CD4-positive, CD25-positive, alpha-beta regulatory T cell (primary cell): ENCODE measurements around the gene LIM2. TPM values are rescaled to one million over a fixed set of nuclear protein-coding genes. Genes with fewer than 3 reads are reported as not detected.

ENCODE experiments used
- ATAC-seq, 2 donors: fragments of 150-1000 bp; cut with Tn5 transposase; one replicate each; pipeline ENCODE4 v1.10.0; 2021; ENCODE audit warnings: low read depth in 2 of 2, moderate number of reproducible peaks in 2 of 2, moderate library complexity in 1 of 2
- DNase-seq, 3 donors: peaks; one replicate each; pipeline versions ENCODE4 v3.0.0 to v3.0.0-alpha.2; 2012 to 2022; ENCODE audit warnings: mixed read lengths in 1 of 3
- H3K27ac ChIP-seq: one replicate; pipeline ENCODE4 v1.7.0; 2013; ENCODE audit warnings: mild to moderate bottlenecking, low read length; ENCODE audit not compliant: insufficient read depth, poor library complexity, severe bottlenecking
- H3K27me3 ChIP-seq: one replicate; pipeline ENCODE4 v1.7.0; 2013; ENCODE audit warnings: low read length; ENCODE audit not compliant: control insufficient read depth, insufficient read depth
- H3K36me3 ChIP-seq: one replicate; pipeline ENCODE4 v1.7.0; 2013; ENCODE audit warnings: mild to moderate bottlenecking, low read length, moderate library complexity; ENCODE audit not compliant: control insufficient read depth, insufficient read depth
- H3K4me1 ChIP-seq: 2 replicates; pipeline ENCODE4 v1.7.0; 2013; ENCODE audit warnings: mild to moderate bottlenecking, low read length; ENCODE audit not compliant: insufficient read depth, control insufficient read depth, poor library complexity, severe bottlenecking
- H3K4me3 ChIP-seq: one replicate; pipeline ENCODE4 v1.7.0; 2013; ENCODE audit warnings: low read depth, mild to moderate bottlenecking, low read length, moderate library complexity
- H3K9me3 ChIP-seq, 2 experiments: 1 replicate in 1 of 2; 2 replicates in 1 of 2; pipeline ENCODE4 v1.7.0; 2013; ENCODE audit warnings: low read length in 2 of 2, mild to moderate bottlenecking in 1 of 2, moderate library complexity in 1 of 2; ENCODE audit not compliant: control insufficient read depth in 2 of 2
- H3K27ac Mint-ChIP-seq, 3 donors: one replicate each; pipeline ENCODE4 v1.8.0; 2020 to 2022; ENCODE audit warnings: mild to moderate bottlenecking in 3 of 3, mixed read lengths in 3 of 3, moderate library complexity in 2 of 3
- H3K27me3 Mint-ChIP-seq: one replicate; pipeline ENCODE4 v1.8.0; 2022; ENCODE audit warnings: mild to moderate bottlenecking, mixed read lengths
- H3K36me3 Mint-ChIP-seq: one replicate; pipeline ENCODE4 v1.8.0; 2020; ENCODE audit warnings: mixed read lengths
- H3K4me1 Mint-ChIP-seq, 4 donors: one replicate each; pipeline ENCODE4 v1.8.0; 2020 to 2022; ENCODE audit warnings: mixed read lengths in 4 of 4, mild to moderate bottlenecking in 1 of 4
- H3K4me3 Mint-ChIP-seq, 4 donors: one replicate each; pipeline ENCODE4 v1.8.0; 2020 to 2022; ENCODE audit warnings: mild to moderate bottlenecking in 4 of 4, mixed read lengths in 4 of 4, moderate library complexity in 3 of 4
- H3K9me3 Mint-ChIP-seq, 7 donors: one replicate each; pipeline ENCODE4 v1.8.0; 2020 to 2022; ENCODE audit warnings: mixed read lengths in 7 of 7, mild to moderate bottlenecking in 3 of 7, moderate library complexity in 2 of 7
- polyA plus RNA-seq, 4 donors: library from polyadenylated mRNA; unstranded; fragments of 300-500 nt; fragmentation: Illumina TruSeq; gene quantifications; one replicate each; pipeline ENCODE4 v1.2.3, GENCODE V29; 2021
- total RNA-seq: library from RNA; stranded (reverse); gene quantifications from one replicate; pipeline ENCODE4 v1.2.3, GENCODE V29; 2022

The LIM2 gene
- total and polyA plus RNA-seq, 5 donors from 2014 or later = not detected

- DNase-seq = no peak
- H3K9me3 Mint-ChIP-seq = peaks cover 0 to 3% (median 0%) of the 10 kb centered on the region in 7 donors
- H3K4me3 Mint-ChIP-seq = no peak overlapping the region
- no peak overlapping the region for H3K4me3 ChIP-seq
- ATAC-seq = no peak
- peaks cover 0 to 6% (median 2%) of the 10 kb centered on the region in 4 donors for H3K4me1 Mint-ChIP-seq
- peaks cover 12% of the 10 kb centered on the region for H3K36me3 Mint-ChIP-seq
- no peaks in the 10 kb centered on the region for H3K9me3 ChIP-seq
- no peaks in the 10 kb centered on the region for H3K36me3 ChIP-seq
- H3K27ac Mint-ChIP-seq = no peak overlapping the region
- no peak overlapping the region for H3K27ac ChIP-seq
- peaks cover 8% of the 10 kb centered on the region for H3K4me1 ChIP-seq
- peaks cover 37% of the 10 kb centered on the region for H3K27me3 Mint-ChIP-seq
- no peaks in the 10 kb centered on the region for H3K27me3 ChIP-seq
Observed at GRCh38 chr19:51333836-51334460, 53.8 kb downstream of the LIM2 start.

- no peak overlapping the region for H3K4me3 Mint-ChIP-seq
- Histone ChIP-seq H3K4me1 (peaks cover 14% of the 10 kb centered on the region), H3K4me3 (no peak overlapping the region), H3K27me3 (peaks cover 2% of the 10 kb centered on the region), H3K9me3 (no peaks in the 10 kb centered on the region), H3K36me3 (no peaks in the 10 kb centered on the region), H3K27ac (no peak overlapping the region)
- ATAC-seq (no peak), DNase-seq (no peak)
- peaks cover 50% of the 10 kb centered on the region for H3K27me3 Mint-ChIP-seq
- peak overlapping the region in 1 of 3 donors; percentile 1 for H3K27ac Mint-ChIP-seq
- peaks cover 0 to 6% (median 0%) of the 10 kb centered on the region in 7 donors for H3K9me3 Mint-ChIP-seq
- H3K36me3 Mint-ChIP-seq = peaks cover 12% of the 10 kb centered on the region
- peaks cover 0 to 9% (median 3%) of the 10 kb centered on the region in 4 donors for H3K4me1 Mint-ChIP-seq
Observed at GRCh38 chr19:51331716-51332115, 56.1 kb downstream of the LIM2 start.

DNA sequence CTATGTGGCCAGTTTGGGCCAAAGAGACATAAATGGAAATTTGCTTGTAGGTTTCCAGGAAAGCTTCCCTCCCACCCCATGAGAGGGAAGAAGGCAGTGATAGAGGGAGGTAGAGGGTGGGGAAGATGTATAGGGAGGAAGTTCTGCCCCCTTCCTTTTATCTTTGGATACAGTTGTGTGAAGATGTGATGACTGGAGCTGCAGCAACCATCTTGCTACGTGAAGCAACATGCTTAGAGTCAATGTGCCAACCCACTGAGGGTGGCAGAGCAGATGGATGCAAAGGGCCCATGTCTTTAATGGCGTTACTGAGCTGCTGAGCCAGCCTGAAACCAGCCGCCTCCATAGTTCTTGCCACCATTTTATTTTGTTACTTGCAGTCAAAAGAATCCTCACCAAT is 56.6 kb downstream of the LIM2 start:
- Mint-ChIP-seq H3K27ac (no peak overlapping the region), H3K4me1 (peaks cover 0 to 11% (median 3%) of the 10 kb centered on the region in 4 donors), H3K36me3 (peaks cover 12% of the 10 kb centered on the region), H3K9me3 (peaks cover 0 to 6% (median 0%) of the 10 kb centered on the region in 7 donors), H3K27me3 (peaks cover 52% of the 10 kb centered on the region), H3K4me3 (no peak overlapping the region)
- DNase-seq (no peak), ATAC-seq (no peak)
- no peaks in the 10 kb centered on the region for H3K36me3 ChIP-seq
- peaks cover 14% of the 10 kb centered on the region for H3K4me1 ChIP-seq
- H3K9me3 ChIP-seq = no peaks in the 10 kb centered on the region
- H3K27ac ChIP-seq = no peak overlapping the region
- H3K27me3 ChIP-seq = peaks cover 3% of the 10 kb centered on the region
- no peak overlapping the region for H3K4me3 ChIP-seq

DNA sequence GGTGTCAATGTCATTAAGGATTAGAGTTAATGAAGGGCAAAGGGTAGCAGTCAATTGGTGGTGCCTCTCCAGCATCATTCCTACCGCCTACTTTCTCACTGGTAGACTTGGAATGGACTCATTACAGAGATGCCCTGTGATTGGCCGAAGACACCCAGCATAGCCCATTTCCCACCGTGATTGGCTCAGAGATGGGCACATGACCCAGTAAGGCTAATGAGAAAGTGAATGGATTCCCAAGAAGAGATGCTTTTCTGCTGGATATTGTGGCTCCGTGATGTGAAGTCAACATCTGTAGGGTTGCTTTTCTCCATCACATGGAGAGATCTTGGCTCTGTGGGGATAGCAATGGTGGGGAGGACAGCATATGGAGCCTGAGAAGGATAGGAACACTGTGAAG is 57.4 kb downstream of the LIM2 start:
- H3K27ac Mint-ChIP-seq = no peak overlapping the region
- peaks cover 14% of the 10 kb centered on the region for H3K4me1 ChIP-seq
- peaks cover 57% of the 10 kb centered on the region for H3K27me3 Mint-ChIP-seq
- peaks cover 12% of the 10 kb centered on the region for H3K36me3 Mint-ChIP-seq
- no peak overlapping the region for H3K27ac ChIP-seq
- no peaks in the 10 kb centered on the region for H3K36me3 ChIP-seq
- ATAC-seq = no peak
- H3K4me3 Mint-ChIP-seq = no peak overlapping the region
- DNase-seq = no peak
- H3K9me3 ChIP-seq = no peaks in the 10 kb centered on the region
- H3K4me3 ChIP-seq = no peak overlapping the region
- H3K9me3 Mint-ChIP-seq = peaks cover 0 to 6% (median 0%) of the 10 kb centered on the region in 7 donors
- peaks cover 0 to 15% (median 3%) of the 10 kb centered on the region in 4 donors for H3K4me1 Mint-ChIP-seq
- H3K27me3 ChIP-seq = peaks cover 7% of the 10 kb centered on the region

Other genes starting within 250 kb of the LIM2 start
- gene SIGLEC7, start 245.7 kb downstream of the LIM2 start, total RNA-seq = not detected
- gene SIGLEC7, start 245.7 kb downstream of the LIM2 start, polyA plus RNA-seq = not detected
- 0.99 TPM for gene CD33, start 162.9 kb downstream of the LIM2 start, total RNA-seq
- gene CD33, start 162.9 kb downstream of the LIM2 start, polyA plus RNA-seq = 1 to 10 TPM in 1 of 4 donors, not detected in 3; 1.1 TPM
- gene SIGLECL1, start 136.9 kb downstream of the LIM2 start, total RNA-seq = not detected
- gene SIGLECL1, start 136.9 kb downstream of the LIM2 start, polyA plus RNA-seq = not detected
- gene IGLON5, start 76.3 kb downstream of the LIM2 start, total RNA-seq = not detected
- not detected for gene IGLON5, start 76.3 kb downstream of the LIM2 start, polyA plus RNA-seq
- gene VSIG10L, start 45.8 kb downstream of the LIM2 start, total RNA-seq = 0.27 TPM
- gene VSIG10L, start 45.8 kb downstream of the LIM2 start, polyA plus RNA-seq = under 1 TPM in 2 of 4 donors, not detected in 2; 0.15 to 0.37 TPM
- 41.7 TPM for gene ETFB, start 21.6 kb downstream of the LIM2 start, total RNA-seq
- 100 to 1,000 TPM in 1 of 4 donors, 10 to 100 TPM in 3; 68.8 to 113 (median 79.5) TPM for gene ETFB, start 21.6 kb downstream of the LIM2 start, polyA plus RNA-seq
- gene CLDND2, start 19.0 kb downstream of the LIM2 start, total RNA-seq = not detected
- under 1 TPM in 1 of 4 donors, not detected in 3; 0.41 TPM for gene CLDND2, start 19.0 kb downstream of the LIM2 start, polyA plus RNA-seq
- 1.8 TPM for gene NKG7, start 15.3 kb downstream of the LIM2 start, total RNA-seq
- 10 to 100 TPM in 1 of 4 donors, 1 to 10 TPM in 3; 2.7 to 12.2 (median 4.5) TPM for gene NKG7, start 15.3 kb downstream of the LIM2 start, polyA plus RNA-seq
- gene C19orf84, start 2.6 kb upstream of the LIM2 start, total RNA-seq = not detected
- not detected for gene C19orf84, start 2.6 kb upstream of the LIM2 start, polyA plus RNA-seq
- 0.25 TPM for gene SIGLEC10, start 29.7 kb upstream of the LIM2 start, total RNA-seq
- gene SIGLEC10, start 29.7 kb upstream of the LIM2 start, polyA plus RNA-seq = under 1 TPM in 3 of 4 donors, not detected in 1; 0.15 to 0.37 (median 0.30) TPM
- gene SIGLEC8, start 70.5 kb upstream of the LIM2 start, total RNA-seq = not detected
- not detected for gene SIGLEC8, start 70.5 kb upstream of the LIM2 start, polyA plus RNA-seq
- not detected for gene CEACAM18, start 90.6 kb upstream of the LIM2 start, total RNA-seq
- gene CEACAM18, start 90.6 kb upstream of the LIM2 start, polyA plus RNA-seq = not detected
- gene SIGLEC12, start 113.8 kb upstream of the LIM2 start, total RNA-seq = not detected
- 1 to 10 TPM in 1 of 4 donors, under 1 TPM in 1, not detected in 2; 0.57 to 1.3 TPM for gene SIGLEC12, start 113.8 kb upstream of the LIM2 start, polyA plus RNA-seq
- not detected for gene SIGLEC6, start 143.7 kb upstream of the LIM2 start, total RNA-seq
- gene SIGLEC6, start 143.7 kb upstream of the LIM2 start, polyA plus RNA-seq = not detected
- gene ZNF175, start 183.3 kb upstream of the LIM2 start, total RNA-seq = 5.2 TPM
- gene ZNF175, start 183.3 kb upstream of the LIM2 start, polyA plus RNA-seq = 1 to 10 TPM in 3 of 4 donors, under 1 TPM in 1; 0.88 to 3.8 (median 2.5) TPM
- gene SIGLEC5, start 242.4 kb upstream of the LIM2 start, total RNA-seq = not detected
- under 1 TPM in 1 of 4 donors, not detected in 3; 0.16 TPM for gene SIGLEC5, start 242.4 kb upstream of the LIM2 start, polyA plus RNA-seq